ENCODE data around the gene TMEM242. TPM values are rescaled to one million over a fixed set of nuclear protein-coding genes. Genes with fewer than 3 reads are reported as not detected.

The TMEM242 gene
- total and polyA plus RNA-seq, 2 of the 8 experiments (the other 6 are each of a cell fraction or from before 2014, with no cell fraction given): 2.4 to 9.0 TPM

DNA sequence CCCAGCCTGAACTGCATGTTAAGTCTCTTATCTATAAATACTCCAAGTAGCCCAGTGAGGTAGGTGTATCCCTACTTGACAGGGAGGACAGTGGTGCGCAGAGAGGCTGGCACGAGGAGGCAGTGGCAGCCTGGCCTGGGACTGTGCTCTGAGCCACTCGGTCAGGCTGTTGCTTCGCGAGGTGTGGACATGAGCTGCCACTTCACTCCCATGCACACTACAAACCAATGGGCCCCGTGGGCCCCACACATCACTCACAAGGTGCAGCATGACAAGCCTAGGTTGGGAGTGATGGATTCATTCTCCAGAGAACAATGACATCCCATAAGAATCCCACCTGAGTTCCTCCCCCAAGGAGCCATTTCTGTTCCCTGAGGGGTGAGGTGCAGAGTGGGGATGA, 54.9 kb downstream of the TMEM242 start:
- H2BK15ac ChIP-seq (ENCODE audit: low read length): no peak overlapping the region
- H3K14ac ChIP-seq (ENCODE audit: insufficient read length): no peak overlapping the region
- H3K9me3 ChIP-seq (ENCODE audit: insufficient read depth in 2 of 2, low read depth in 1 of 2, low read length in 1 of 2): no peaks in the 10 kb centered on the region
- H2AK5ac ChIP-seq (ENCODE audit: low read depth, low read length): no peak overlapping the region
- H3K27ac ChIP-seq (ENCODE audit: low read depth, low read length): no peak overlapping the region
- H3K27me3 ChIP-seq (replicated peaks in 1 of 4; ENCODE audit: control insufficient read depth in 3 of 4, extremely low read depth in 1 of 4, insufficient read depth in 3 of 4, low read length in 3 of 4): no peaks in the 10 kb centered on the region; a peak in 1 of 7 replicates
- no peak overlapping the region for H2BK5ac ChIP-seq (ENCODE audit: low read depth, low read length)
- DNase-seq (ENCODE audit: low read depth in 1 of 2, low spot score in 2 of 2) (no peak), FAIRE-seq (no peak)
- H3K4ac ChIP-seq (replicated peaks; ENCODE audit: insufficient read length, low read depth, low read length): no peak overlapping the region
- H4K5ac ChIP-seq (ENCODE audit: insufficient read length, low read depth, low read length): no peak overlapping the region
- ChIA-PET CTCF (ENCODE audit: partially characterized antibody) (interaction anchor here (1.8 to 2.2 kb wide), 3 partner anchors 10 to 42 kb away, joined by 6 read pairs; no protein-coding TSS in a partner anchor), POLR2A (ENCODE audit: partially characterized antibody) (no interaction called here)
- no peaks in the 10 kb centered on the region; the same call in 1 of the 2 replicates for H3K79me1 ChIP-seq (ENCODE audit: low read depth, low read length)
- peaks cover 0 to 9% of the 10 kb centered on the region in 2 experiments for H4K20me1 ChIP-seq (replicated peaks in 1 of 2; ENCODE audit: control insufficient read depth in 1 of 2, insufficient read depth in 2 of 2, low read length in 2 of 2)
- no peak overlapping the region for H2AFZ ChIP-seq (ENCODE audit: low read length)
- peaks cover 12% of the 10 kb centered on the region; the same call in 1 of the 2 replicates for H3K23me2 ChIP-seq (ENCODE audit: low read depth, low read length)
- no peaks in the 10 kb centered on the region for H3K79me2 ChIP-seq (ENCODE audit: control insufficient read depth in 1 of 2, insufficient read depth in 2 of 2, low read length in 2 of 2)
- H3K9ac ChIP-seq (replicated peaks in 1 of 4; ENCODE audit: extremely low read depth in 1 of 4, low read depth in 3 of 4, low read length in 3 of 4): no peak overlapping the region
- H3K4me3 ChIP-seq (ENCODE audit: extremely low read depth in 1 of 4, insufficient read depth in 2 of 4, low read depth in 3 of 4, low read length in 4 of 4): no peak overlapping the region
- no peak overlapping the region for H3K4me2 ChIP-seq (ENCODE audit: insufficient read depth in 1 of 2, low read depth in 2 of 2, low read length in 2 of 2)
- 90% methylated on average over 6 of the region's 6 CpGs; no CpG with 5 or more reads in 1 of the 2 experiments for WGBS, 2 experiments (ENCODE audit: extremely low coverage in 1 of 2, insufficient coverage in 1 of 2, insufficient read length in 1 of 2, insufficient replicate concordance in 2 of 2, low coverage in 1 of 2, low lambda C conversion rate in 2 of 2, missing lambda C conversion rate in 1 of 2)
- peaks cover 2 to 10% (median 5%) of the 10 kb centered on the region in 4 experiments; a peak in 6 of 7 replicates for H3K4me1 ChIP-seq (replicated peaks in 1 of 4; ENCODE audit: control insufficient read depth in 3 of 4, insufficient read depth in 4 of 4, low read length in 3 of 4)
- H4K8ac ChIP-seq (ENCODE audit: extremely low read depth, insufficient read depth, low read length): no peak overlapping the region; the same call in 1 of the 2 replicates
- H3K18ac ChIP-seq (ENCODE audit: extremely low read depth, low read length): no peak overlapping the region
- no peak overlapping the region for H2BK20ac ChIP-seq (ENCODE audit: low read length)
- no peak overlapping the region for H3K23ac ChIP-seq (ENCODE audit: insufficient read length)
- H2BK120ac ChIP-seq (replicated peaks; ENCODE audit: low read depth, low read length): no peak overlapping the region
- H3K56ac ChIP-seq (replicated peaks; ENCODE audit: insufficient read length, low read depth, low read length): no peak overlapping the region
- no peak overlapping the region for H2BK12ac ChIP-seq (ENCODE audit: low read depth, low read length)
- H4K91ac ChIP-seq (replicated peaks; ENCODE audit: insufficient read length, low read length): no peak overlapping the region
- no peaks in the 10 kb centered on the region for H3K36me3 ChIP-seq (ENCODE audit: control insufficient read depth in 2 of 4, insufficient read depth in 4 of 4, low read length in 3 of 4)
- TF ChIP-seq CBX8 (IDR thresholded peaks at IDR 0.05; ENCODE audit: borderline replicate concordance, low read depth, low read length): no peak
- TF ChIP-seq SP4 (IDR thresholded peaks at IDR 0.05; ENCODE audit: low read length): no peak

All from H1 (cell line).